CD4-positive, alpha-beta memory T cell (primary cell): Measurements from ENCODE around the gene TENM3. TPM values are rescaled to one million over a fixed set of nuclear protein-coding genes. Genes with fewer than 3 reads are reported as not detected.

ENCODE experiments used
- CTCF ChIA-PET: fragments of 350-600 bp; sonication (Branson Sonifier 250); formaldehyde crosslinking; loops from one replicate; lab custom pipeline; 2021; ENCODE audit warnings: inconsistent platforms; ENCODE audit not compliant: partially characterized antibody; lab: Charles Lee
- POLR2A ChIA-PET: fragments of 350-600 bp; sonication (Branson Sonifier 250); formaldehyde crosslinking; loops from one replicate; lab custom pipeline; 2021; ENCODE audit not compliant: partially characterized antibody; lab: Charles Lee
- DNase-seq, 5 donors: peaks; one replicate each; pipeline versions ENCODE4 v3.0.0 to v3.0.0-alpha.2; 2020 to 2022; ENCODE audit warnings: mixed read lengths in 1 of 5
- H3K27ac ChIP-seq: one replicate; pipeline ENCODE4 v1.7.0; 2013; ENCODE audit warnings: low read depth, low read length
- H3K27me3 ChIP-seq: 2 replicates; pipeline ENCODE4 v1.7.0; 2013; ENCODE audit warnings: mild to moderate bottlenecking, low read length, moderate library complexity; ENCODE audit not compliant: insufficient read depth
- H3K36me3 ChIP-seq: 2 replicates; pipeline ENCODE4 v1.7.0; 2013; ENCODE audit warnings: mild to moderate bottlenecking, low read length, moderate library complexity; ENCODE audit not compliant: insufficient read depth
- H3K4me1 ChIP-seq: 2 replicates; pipeline ENCODE4 v1.7.0; 2013; ENCODE audit warnings: mild to moderate bottlenecking, low read length, moderate library complexity; ENCODE audit not compliant: insufficient read depth
- H3K4me3 ChIP-seq, 2 donors: one replicate each; pipeline ENCODE4 v1.7.0; 2013; ENCODE audit warnings: low read length in 2 of 2, mild to moderate bottlenecking in 1 of 2
- H3K9me3 ChIP-seq, 2 donors: one replicate each; pipeline ENCODE4 v1.7.0; 2013; ENCODE audit warnings: low read length in 2 of 2, control low read depth in 1 of 2; ENCODE audit not compliant: control insufficient read depth in 1 of 2
- H3K27ac Mint-ChIP-seq, 7 donors: one replicate each; pipeline ENCODE4 v1.8.0; 2020 to 2021; ENCODE audit warnings: mixed read lengths in 7 of 7, mild to moderate bottlenecking in 6 of 7, inconsistent platforms in 3 of 7, moderate library complexity in 3 of 7
- H3K27me3 Mint-ChIP-seq, 2 donors: one replicate each; pipeline ENCODE4 v1.8.0; 2020 to 2021; ENCODE audit warnings: mixed read lengths in 2 of 2
- H3K36me3 Mint-ChIP-seq, 2 donors: one replicate each; pipeline ENCODE4 v1.8.0; 2020 to 2021; ENCODE audit warnings: mixed read lengths in 2 of 2, inconsistent platforms in 1 of 2, mild to moderate bottlenecking in 1 of 2
- H3K4me1 Mint-ChIP-seq, 4 donors: one replicate each; pipeline ENCODE4 v1.8.0; 2020 to 2021; ENCODE audit warnings: mixed read lengths in 4 of 4, mild to moderate bottlenecking in 1 of 4
- H3K4me3 Mint-ChIP-seq, 8 donors: one replicate each; pipeline ENCODE4 v1.8.0; 2020 to 2021; ENCODE audit warnings: mixed read lengths in 8 of 8, mild to moderate bottlenecking in 7 of 8, moderate library complexity in 6 of 8, inconsistent platforms in 3 of 8
- H3K9me3 Mint-ChIP-seq, 8 donors: one replicate each; pipeline ENCODE4 v1.8.0; 2020 to 2021; ENCODE audit warnings: mixed read lengths in 8 of 8, mild to moderate bottlenecking in 5 of 8, inconsistent platforms in 3 of 8, moderate library complexity in 1 of 8
- intact Hi-C: fragments of 100-400 bp; cut with micrococcal nuclease; formaldehyde crosslinking; loops from one replicate; pipeline ENCODE4 v1.15.1; 2023
- polyA plus RNA-seq, 2 donors: library from polyadenylated mRNA; unstranded; fragments of 300-500 nt; fragmentation: Illumina TruSeq; gene quantifications; one replicate each; pipeline ENCODE4 v1.2.3, GENCODE V29; 2021
- total RNA-seq, 2 experiments: library from RNA; stranded (reverse); gene quantifications; one replicate each; pipeline ENCODE4 v1.2.3, GENCODE V29; 2021

Gene TENM3
- total and polyA plus RNA-seq, 4 experiments from 2014 or later, result not detected

- Mint-ChIP-seq H3K4me1 (no peaks in the 10 kb centered on the region), H3K27me3 (peaks cover 1% of the 10 kb centered on the region in 2 donors), H3K36me3 (no peaks in the 10 kb centered on the region), H3K9me3 (peaks cover 0 to 2% (median 0%) of the 10 kb centered on the region in 8 donors), H3K27ac (no peak overlapping the region), H3K4me3 (no peak overlapping the region)
- POLR2A ChIA-PET, result no interaction called here
- intact Hi-C loops, result no loop called here
- DNase-seq, result no peak
- no peak overlapping the region for H3K27ac ChIP-seq
- no peaks in the 10 kb centered on the region for H3K27me3 ChIP-seq
- CTCF ChIA-PET, result no interaction called here
- H3K36me3 ChIP-seq, result no peaks in the 10 kb centered on the region
- no peaks in the 10 kb centered on the region for H3K4me1 ChIP-seq
- no peak overlapping the region for H3K4me3 ChIP-seq
- H3K9me3 ChIP-seq, result no peaks in the 10 kb centered on the region
Measured at GRCh38 chr4:182684796-182685195, 441.6 kb downstream of the TENM3 start.

GRCh38 chr4:182688081-182688480 lies 444.9 kb downstream of the TENM3 start:
- Mint-ChIP-seq H3K36me3 (no peaks in the 10 kb centered on the region), H3K4me3 (no peak overlapping the region), H3K27ac (no peak overlapping the region), H3K27me3 (peaks cover 1 to 5% of the 10 kb centered on the region in 2 donors), H3K4me1 (no peaks in the 10 kb centered on the region), H3K9me3 (peaks cover 0 to 2% (median 0%) of the 10 kb centered on the region in 8 donors)
- ChIA-PET POLR2A (no interaction called here), CTCF (no interaction called here)
- DNase-seq, result no peak
- no peak overlapping the region for H3K4me3 ChIP-seq
- H3K4me1 ChIP-seq, result no peaks in the 10 kb centered on the region
- H3K27me3 ChIP-seq, result no peaks in the 10 kb centered on the region
- H3K9me3 ChIP-seq, result no peaks in the 10 kb centered on the region
- H3K36me3 ChIP-seq, result no peaks in the 10 kb centered on the region
- intact Hi-C loops, result no loop called here
- no peak overlapping the region for H3K27ac ChIP-seq

- Mint-ChIP-seq H3K27me3 (peaks cover 3 to 4% of the 10 kb centered on the region in 2 donors), H3K36me3 (no peaks in the 10 kb centered on the region), H3K9me3 (peaks cover 0 to 2% (median 0%) of the 10 kb centered on the region in 8 donors), H3K4me3 (no peak overlapping the region), H3K27ac (no peak overlapping the region), H3K4me1 (no peaks in the 10 kb centered on the region)
- H3K4me1 ChIP-seq, result no peaks in the 10 kb centered on the region
- H3K27me3 ChIP-seq, result no peaks in the 10 kb centered on the region
- H3K27ac ChIP-seq, result no peak overlapping the region
- H3K9me3 ChIP-seq, result no peaks in the 10 kb centered on the region
- POLR2A ChIA-PET, result no interaction called here
- CTCF ChIA-PET, result no interaction called here
- no peak overlapping the region for H3K4me3 ChIP-seq
- intact Hi-C loops, result no loop called here
- H3K36me3 ChIP-seq, result no peaks in the 10 kb centered on the region
- no peak for DNase-seq
Measured at GRCh38 chr4:182694551-182694950, 451.3 kb downstream of the TENM3 start.

GRCh38 chr4:182695009-182695408 lies 451.8 kb downstream of the TENM3 start:
- Mint-ChIP-seq H3K27ac (no peak overlapping the region), H3K9me3 (peaks cover 0 to 2% (median 0%) of the 10 kb centered on the region in 8 donors), H3K4me3 (no peak overlapping the region), H3K27me3 (peaks cover 3 to 4% of the 10 kb centered on the region in 2 donors), H3K4me1 (no peaks in the 10 kb centered on the region), H3K36me3 (no peaks in the 10 kb centered on the region)
- H3K4me1 ChIP-seq, result no peaks in the 10 kb centered on the region
- no peaks in the 10 kb centered on the region for H3K27me3 ChIP-seq
- no peaks in the 10 kb centered on the region for H3K9me3 ChIP-seq
- no peak overlapping the region for H3K27ac ChIP-seq
- ChIA-PET CTCF (no interaction called here), POLR2A (no interaction called here)
- no peaks in the 10 kb centered on the region for H3K36me3 ChIP-seq
- intact Hi-C loops, result no loop called here
- no peak for DNase-seq
- H3K4me3 ChIP-seq, result no peak overlapping the region

- Mint-ChIP-seq H3K36me3 (no peaks in the 10 kb centered on the region), H3K4me1 (no peaks in the 10 kb centered on the region), H3K4me3 (no peak overlapping the region), H3K9me3 (no peaks in the 10 kb centered on the region), H3K27me3 (peaks cover 0 to 3% of the 10 kb centered on the region in 2 donors), H3K27ac (no peak overlapping the region)
- CTCF ChIA-PET, result no interaction called here
- H3K4me1 ChIP-seq, result no peaks in the 10 kb centered on the region
- no peaks in the 10 kb centered on the region for H3K36me3 ChIP-seq
- no peaks in the 10 kb centered on the region for H3K27me3 ChIP-seq
- no peak overlapping the region for H3K27ac ChIP-seq
- POLR2A ChIA-PET, result no interaction called here
- H3K4me3 ChIP-seq, result no peak overlapping the region
- DNase-seq, result no peak
- intact Hi-C loops, result no loop called here
- H3K9me3 ChIP-seq, result no peaks in the 10 kb centered on the region
Measured at GRCh38 chr4:182695842-182696241, 452.6 kb downstream of the TENM3 start.

GRCh38 chr4:182697094-182697493 lies 453.9 kb downstream of the TENM3 start:
- no peak overlapping the region for H3K27ac ChIP-seq
- ChIA-PET POLR2A (no interaction called here), CTCF (no interaction called here)
- no peaks in the 10 kb centered on the region for H3K4me1 Mint-ChIP-seq
- H3K4me1 ChIP-seq, result no peaks in the 10 kb centered on the region
- H3K27me3 ChIP-seq, result no peaks in the 10 kb centered on the region
- no peak overlapping the region for H3K4me3 Mint-ChIP-seq
- peaks cover 0 to 3% of the 10 kb centered on the region in 2 donors for H3K27me3 Mint-ChIP-seq
- H3K9me3 Mint-ChIP-seq, result no peaks in the 10 kb centered on the region
- no peaks in the 10 kb centered on the region for H3K36me3 ChIP-seq
- H3K9me3 ChIP-seq, result no peaks in the 10 kb centered on the region
- intact Hi-C loops, result no loop called here
- no peak overlapping the region for H3K4me3 ChIP-seq
- H3K36me3 Mint-ChIP-seq, result no peaks in the 10 kb centered on the region
- no peak for DNase-seq
- H3K27ac Mint-ChIP-seq, result no peak overlapping the region

GRCh38 chr4:182698212-182698611 lies 455.0 kb downstream of the TENM3 start:
- Mint-ChIP-seq H3K9me3 (no peaks in the 10 kb centered on the region), H3K4me3 (no peak overlapping the region), H3K36me3 (no peaks in the 10 kb centered on the region), H3K4me1 (no peaks in the 10 kb centered on the region), H3K27me3 (peaks cover 0 to 3% of the 10 kb centered on the region in 2 donors), H3K27ac (no peak overlapping the region)
- H3K4me1 ChIP-seq, result no peaks in the 10 kb centered on the region
- H3K9me3 ChIP-seq, result no peaks in the 10 kb centered on the region
- DNase-seq, result no peak
- H3K27ac ChIP-seq, result no peak overlapping the region
- CTCF ChIA-PET, result interaction anchor here (1.0 kb wide), 1 partner anchor 108 kb away, joined by 3 read pairs; no protein-coding TSS in a partner anchor
- no peaks in the 10 kb centered on the region for H3K36me3 ChIP-seq
- POLR2A ChIA-PET, result no interaction called here
- H3K4me3 ChIP-seq, result no peak overlapping the region
- H3K27me3 ChIP-seq, result no peaks in the 10 kb centered on the region
- intact Hi-C loops, result no loop called here

GRCh38 chr4:182699201-182699600 lies 456.0 kb downstream of the TENM3 start:
- H3K4me1 Mint-ChIP-seq, result no peaks in the 10 kb centered on the region
- no peak overlapping the region for H3K27ac Mint-ChIP-seq
- Histone ChIP-seq H3K9me3 (no peaks in the 10 kb centered on the region), H3K4me1 (no peaks in the 10 kb centered on the region), H3K4me3 (no peak overlapping the region), H3K27me3 (no peaks in the 10 kb centered on the region), H3K27ac (no peak overlapping the region), H3K36me3 (no peaks in the 10 kb centered on the region)
- H3K9me3 Mint-ChIP-seq, result no peaks in the 10 kb centered on the region
- no peak for DNase-seq
- ChIA-PET CTCF (no interaction called here), POLR2A (no interaction called here)
- no peaks in the 10 kb centered on the region for H3K36me3 Mint-ChIP-seq
- intact Hi-C loops, result no loop called here
- H3K4me3 Mint-ChIP-seq, result no peak overlapping the region
- H3K27me3 Mint-ChIP-seq, result peaks cover 0 to 3% of the 10 kb centered on the region in 2 donors
